Measurements from ENCODE around the gene KYNU. TPM values are rescaled to one million over a fixed set of nuclear protein-coding genes. Genes with fewer than 3 reads are reported as not detected.

KYNU gene
- total and polyA plus RNA-seq, 3 donors from 2014 or later: 4.5 to 31.9 (median 6.8) TPM

DNA sequence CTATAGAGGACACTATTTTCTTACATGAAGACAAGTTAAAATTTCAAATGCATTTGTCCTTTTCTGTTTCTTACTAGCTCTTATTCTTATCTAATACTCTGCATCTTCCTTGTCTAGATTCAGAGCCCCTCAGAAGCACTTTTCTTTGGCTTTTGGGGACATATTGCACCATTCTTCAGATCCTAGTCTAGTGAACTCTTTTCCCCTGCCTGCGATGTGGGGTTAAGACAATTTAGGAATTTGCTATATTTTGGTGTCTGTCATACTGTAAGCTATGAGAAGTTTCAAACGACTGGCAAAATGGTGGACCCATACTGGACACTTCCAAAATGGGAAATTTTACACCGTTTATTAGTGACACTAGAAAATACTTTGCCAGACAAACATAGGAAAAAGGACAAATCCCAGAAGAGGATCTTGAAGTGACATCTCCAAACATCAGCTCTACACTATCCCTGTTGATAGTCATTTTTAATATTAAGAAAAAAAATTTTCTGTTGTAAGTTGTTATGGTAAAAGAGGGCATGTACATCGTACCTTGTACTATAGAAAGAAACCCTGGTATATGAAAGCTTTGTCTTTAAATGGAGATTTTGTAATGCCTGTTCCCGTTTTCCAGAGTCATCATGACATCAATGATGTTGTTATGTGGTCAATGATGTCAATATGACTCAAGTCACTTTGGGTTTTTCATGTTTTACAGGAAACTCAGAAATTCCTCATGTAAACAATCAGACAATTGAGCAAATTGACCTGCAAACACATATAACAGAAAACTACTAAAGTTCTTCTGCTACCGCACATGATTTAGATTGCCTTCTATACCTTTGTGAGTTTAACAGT, 4.4 kb upstream of the KYNU start:
- Histone ChIP-seq H3K36me3 (ENCODE audit: low read depth, missing control alignments) (no peaks in the 10 kb centered on the region), H3K9me3 (no peaks in the 10 kb centered on the region), H3K4me1 (no peaks in the 10 kb centered on the region), H3K27me3 (no peaks in the 10 kb centered on the region), H3K4me3 (no peak overlapping the region), H3K27ac (no peak overlapping the region)
- intact Hi-C loops (cut with DNase I; ENCODE audit: low total_unique reads): no loop called here
- DNase-seq: no peak
- 79 to 88% methylated on average over 6 of the region's 6 CpGs for WGBS, 2 donors
- TF ChIP-seq, protein P1, sequence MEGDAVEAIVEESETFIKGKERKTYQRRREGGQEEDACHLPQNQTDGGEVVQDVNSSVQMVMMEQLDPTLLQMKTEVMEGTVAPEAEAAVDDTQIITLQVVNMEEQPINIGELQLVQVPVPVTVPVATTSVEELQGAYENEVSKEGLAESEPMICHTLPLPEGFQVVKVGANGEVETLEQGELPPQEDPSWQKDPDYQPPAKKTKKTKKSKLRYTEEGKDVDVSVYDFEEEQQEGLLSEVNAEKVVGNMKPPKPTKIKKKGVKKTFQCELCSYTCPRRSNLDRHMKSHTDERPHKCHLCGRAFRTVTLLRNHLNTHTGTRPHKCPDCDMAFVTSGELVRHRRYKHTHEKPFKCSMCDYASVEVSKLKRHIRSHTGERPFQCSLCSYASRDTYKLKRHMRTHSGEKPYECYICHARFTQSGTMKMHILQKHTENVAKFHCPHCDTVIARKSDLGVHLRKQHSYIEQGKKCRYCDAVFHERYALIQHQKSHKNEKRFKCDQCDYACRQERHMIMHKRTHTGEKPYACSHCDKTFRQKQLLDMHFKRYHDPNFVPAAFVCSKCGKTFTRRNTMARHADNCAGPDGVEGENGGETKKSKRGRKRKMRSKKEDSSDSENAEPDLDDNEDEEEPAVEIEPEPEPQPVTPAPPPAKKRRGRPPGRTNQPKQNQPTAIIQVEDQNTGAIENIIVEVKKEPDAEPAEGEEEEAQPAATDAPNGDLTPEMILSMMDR (IDR thresholded peaks at IDR 0.05): no peak
- TF ChIP-seq POLR2A (IDR thresholded peaks at IDR 0.05): no peak

DNA sequence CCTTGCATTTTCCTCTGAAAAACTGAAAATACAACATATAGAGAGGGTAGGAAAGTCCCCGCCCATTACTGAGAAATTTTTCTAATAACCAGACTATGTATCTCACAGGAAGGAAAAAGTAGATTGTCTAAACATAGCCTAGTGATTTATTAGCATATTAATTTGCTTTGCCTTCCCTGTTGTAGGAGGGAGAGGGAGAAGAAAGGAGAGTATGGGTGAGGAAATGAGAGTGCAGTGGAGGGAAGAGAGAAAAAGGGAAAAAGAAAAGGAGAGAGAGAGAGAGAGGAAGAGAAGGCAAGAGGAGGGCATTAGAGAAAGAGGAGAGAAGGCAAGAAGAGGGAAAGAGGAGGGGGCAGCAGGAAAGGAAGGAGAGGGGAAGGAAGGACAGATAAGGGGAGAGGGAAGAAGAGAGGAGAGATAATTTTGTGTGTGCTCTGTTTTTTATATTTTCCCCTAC, 3.6 kb upstream of the KYNU start:
- Histone ChIP-seq H3K36me3 (ENCODE audit: low read depth, missing control alignments) (no peaks in the 10 kb centered on the region), H3K27ac (no peak overlapping the region), H3K9me3 (no peaks in the 10 kb centered on the region), H3K27me3 (no peaks in the 10 kb centered on the region), H3K4me1 (no peaks in the 10 kb centered on the region), H3K4me3 (no peak overlapping the region)
- WGBS, 2 donors: 95 to 97% methylated on average over 1 of the region's 1 CpG
- TF ChIP-seq POLR2A (IDR thresholded peaks at IDR 0.05): no peak
- TF ChIP-seq, protein P1 (IDR thresholded peaks at IDR 0.05): no peak
- DNase-seq: no peak
- intact Hi-C loops (cut with DNase I; ENCODE audit: low total_unique reads): no loop called here

DNA sequence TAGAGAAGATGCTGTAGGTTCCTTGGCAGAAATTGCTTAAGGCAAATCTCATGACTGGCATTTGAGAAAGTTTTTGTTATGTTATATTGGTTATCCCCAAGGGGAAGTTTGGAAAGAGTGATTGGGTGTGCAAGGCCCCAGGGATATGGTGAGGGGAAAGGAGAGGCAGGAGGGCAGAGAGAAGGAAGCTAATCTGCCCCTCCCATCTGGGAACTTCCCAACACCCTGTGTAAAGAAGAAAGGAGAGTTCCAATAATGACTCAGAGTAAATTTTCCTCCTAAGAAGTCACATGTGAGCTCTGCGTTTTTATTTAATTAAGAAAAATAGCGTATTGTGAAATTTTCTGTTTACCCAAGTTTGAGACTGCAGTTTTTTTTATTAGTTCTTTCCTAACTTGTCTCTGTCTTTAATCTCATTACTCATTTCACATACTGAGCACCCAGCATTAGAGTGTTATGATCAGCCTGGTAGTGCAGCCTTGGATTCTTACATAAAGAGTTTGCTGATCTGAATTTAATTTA, 3.1 kb upstream of the KYNU start:
- no peaks in the 10 kb centered on the region for H3K4me1 ChIP-seq
- no peaks in the 10 kb centered on the region for H3K27me3 ChIP-seq
- H3K27ac ChIP-seq: no peak overlapping the region
- DNase-seq: no peak
- no peaks in the 10 kb centered on the region for H3K36me3 ChIP-seq (ENCODE audit: low read depth, missing control alignments)
- intact Hi-C loops (cut with DNase I; ENCODE audit: low total_unique reads): no loop called here
- H3K4me3 ChIP-seq: no peak overlapping the region
- TF ChIP-seq, protein P1 (IDR thresholded peaks at IDR 0.05): no peak
- TF ChIP-seq POLR2A (IDR thresholded peaks at IDR 0.05): no peak
- 68 to 82% methylated on average over 2 of the region's 2 CpGs for WGBS, 2 donors
- H3K9me3 ChIP-seq: no peaks in the 10 kb centered on the region

DNA sequence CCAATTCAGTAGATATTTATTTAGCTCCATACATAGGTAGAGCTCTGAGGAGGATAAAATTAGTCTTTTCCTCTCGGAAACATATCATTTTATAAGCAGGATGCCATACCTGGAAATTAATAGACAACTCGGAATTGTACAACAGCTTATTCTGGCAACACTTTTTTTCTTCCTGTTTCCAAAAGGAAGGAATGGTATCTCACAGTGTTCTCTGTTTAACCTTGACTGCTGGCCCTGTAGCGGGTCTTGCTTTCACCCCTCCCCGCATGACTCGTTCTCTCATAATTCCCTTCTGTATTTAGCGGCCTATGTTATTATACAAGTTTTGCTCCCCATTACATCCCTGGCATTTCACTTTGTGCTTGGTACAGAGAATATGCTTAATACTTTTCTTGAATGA, 2.5 kb upstream of the KYNU start:
- no peak overlapping the region for H3K4me3 ChIP-seq
- TF ChIP-seq, protein P1 (IDR thresholded peaks at IDR 0.05): no peak
- TF ChIP-seq POLR2A (IDR thresholded peaks at IDR 0.05): no peak
- H3K4me1 ChIP-seq: no peaks in the 10 kb centered on the region
- no peaks in the 10 kb centered on the region for H3K36me3 ChIP-seq (ENCODE audit: low read depth, missing control alignments)
- WGBS, 2 donors: 90 to 92% methylated on average over 6 of the region's 6 CpGs
- no peak overlapping the region for H3K27ac ChIP-seq
- no peaks in the 10 kb centered on the region for H3K27me3 ChIP-seq
- DNase-seq: no peak
- H3K9me3 ChIP-seq: no peaks in the 10 kb centered on the region
- intact Hi-C loops (cut with DNase I; ENCODE audit: low total_unique reads): no loop called here
